ENCODE measurements around the gene TMUB2. TPM values are rescaled to one million over a fixed set of nuclear protein-coding genes. Genes with fewer than 3 reads are reported as not detected.

Gene TMUB2
- total and polyA plus RNA-seq, 9 of the 15 experiments (the other 6 are each of a cell fraction or from before 2014, with no cell fraction given): 4.1 to 29.8 (median 16.3) TPM

GRCh38 chr17:44210342-44211192 lies 23.8 kb downstream of the TMUB2 start (continued):
- TF ChIP-seq DEAF1 (CRISPR knock-in tag; IDR thresholded peaks at IDR 0.05) (peak; percentile 96), ZEB2 (IDR thresholded peaks at IDR 0.05) (no peak), CLOCK (CRISPR knock-in tag; IDR thresholded peaks at IDR 0.05; ENCODE audit: borderline replicate concordance) (no peak), ELF1 (tag; IDR thresholded peaks at IDR 0.05) (no peak), HNRNPK (IDR thresholded peaks at IDR 0.05; ENCODE audit: low read depth, low read length, poor library complexity, severe bottlenecking) (peak; percentile 98), NFE2L1 (tag; IDR thresholded peaks at IDR 0.05; ENCODE audit: borderline replicate concordance, low read depth) (no peak), RFX1 (IDR thresholded peaks at IDR 0.05) (no peak), MAFF (IDR thresholded peaks at IDR 0.05; ENCODE audit: low read length) (no peak), HSF4 (CRISPR knock-in tag; IDR thresholded peaks at IDR 0.05; ENCODE audit: borderline replicate concordance) (no peak), NR2F6 (CRISPR knock-in tag; IDR thresholded peaks at IDR 0.05) (no peak), ZFP36 (IDR thresholded peaks at IDR 0.05; ENCODE audit: low read depth, low read length, partially characterized antibody) (peak; percentile 23), EZH2 (IDR thresholded peaks at IDR 0.05; ENCODE audit: borderline replicate concordance, low read depth, low read length) (no peak), CHAMP1 (IDR thresholded peaks at IDR 0.05) (no peak), ZC3H4 (CRISPR knock-in tag; IDR thresholded peaks at IDR 0.05; ENCODE audit: borderline replicate concordance) (no peak), PURB (CRISPR knock-in tag; IDR thresholded peaks at IDR 0.05; ENCODE audit: low read depth) (no peak), CEBPB (tag; IDR thresholded peaks at IDR 0.05) (no peak), MCM3 (IDR thresholded peaks at IDR 0.05) (no peak), SRF (CRISPR knock-in tag; IDR thresholded peaks at IDR 0.05) (no peak)
- TF ChIP-seq, protein P1, sequence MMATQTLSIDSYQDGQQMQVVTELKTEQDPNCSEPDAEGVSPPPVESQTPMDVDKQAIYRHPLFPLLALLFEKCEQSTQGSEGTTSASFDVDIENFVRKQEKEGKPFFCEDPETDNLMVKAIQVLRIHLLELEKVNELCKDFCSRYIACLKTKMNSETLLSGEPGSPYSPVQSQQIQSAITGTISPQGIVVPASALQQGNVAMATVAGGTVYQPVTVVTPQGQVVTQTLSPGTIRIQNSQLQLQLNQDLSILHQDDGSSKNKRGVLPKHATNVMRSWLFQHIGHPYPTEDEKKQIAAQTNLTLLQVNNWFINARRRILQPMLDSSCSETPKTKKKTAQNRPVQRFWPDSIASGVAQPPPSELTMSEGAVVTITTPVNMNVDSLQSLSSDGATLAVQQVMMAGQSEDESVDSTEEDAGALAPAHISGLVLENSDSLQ (IDR thresholded peaks at IDR 0.05): no peak

Data from K562 (cell line).